ENCODE measurements around the gene SLC12A8. TPM values are rescaled to one million over a fixed set of nuclear protein-coding genes. Genes with fewer than 3 reads are reported as not detected.

Gene SLC12A8
- polyA plus RNA-seq, 1 of the 3 experiments (the other 2 are of a cell fraction): 7.5 TPM

DNA sequence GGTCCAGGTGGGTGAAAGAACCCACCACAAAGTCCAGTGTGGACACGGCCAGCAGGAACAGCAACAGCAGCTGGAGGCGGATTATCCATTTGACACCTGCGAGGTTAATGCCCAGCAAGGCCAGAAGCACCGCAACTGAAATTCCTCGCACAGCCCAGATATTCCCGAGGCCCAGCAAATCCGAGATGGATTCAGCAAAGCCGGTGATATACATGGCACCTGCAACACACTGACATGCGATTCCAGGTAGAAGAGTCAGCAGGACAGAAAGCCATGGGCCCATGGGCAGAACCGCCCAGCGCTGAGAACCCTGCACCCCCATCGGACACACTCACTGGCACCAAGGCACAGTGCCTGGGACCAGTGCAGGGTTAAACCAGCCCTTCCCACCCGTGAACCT, 34.8 kb downstream of the SLC12A8 start:
- Histone ChIP-seq H3K9me2 (no peaks in the 10 kb centered on the region), H3K9me3 (no peaks in the 10 kb centered on the region), H4K20me1 (ENCODE audit: insufficient read depth) (no peaks in the 10 kb centered on the region), H3K27ac (ENCODE audit: low read depth in 2 of 2, low read length in 1 of 2) (no peak overlapping the region), H2AFZ (ENCODE audit: low read depth) (no peak overlapping the region), H3K36me3 (replicated peaks in 1 of 2; ENCODE audit: control insufficient read depth in 1 of 2, insufficient read depth in 2 of 2, low read length in 1 of 2) (no peaks in the 10 kb centered on the region), H3K4me1 (ENCODE audit: control insufficient read depth in 1 of 2, insufficient read depth in 2 of 2, low read depth in 1 of 2, low read length in 1 of 2) (no peaks in the 10 kb centered on the region), H3K9ac (no peak overlapping the region), H3K4me2 (no peak overlapping the region), H3K4me3 (ENCODE audit: low read depth in 2 of 2, low read length in 1 of 2) (no peak overlapping the region), H3F3A (replicated peaks; ENCODE audit: insufficient read depth) (no peaks in the 10 kb centered on the region), H3K27me3 (ENCODE audit: insufficient read depth) (no peaks in the 10 kb centered on the region), H3K79me2 (ENCODE audit: insufficient read depth) (no peaks in the 10 kb centered on the region)
- TF ChIP-seq FOXJ3 (CRISPR knock-in tag; IDR thresholded peaks at IDR 0.05): no peak
- no peak for DNase-seq
- ChIA-PET POLR2A (no interaction called here), CTCF (no interaction called here)
- WGBS (ENCODE audit: low lambda C conversion rate): 86% methylated on average over 2 of the region's 13 CpGs

DNA sequence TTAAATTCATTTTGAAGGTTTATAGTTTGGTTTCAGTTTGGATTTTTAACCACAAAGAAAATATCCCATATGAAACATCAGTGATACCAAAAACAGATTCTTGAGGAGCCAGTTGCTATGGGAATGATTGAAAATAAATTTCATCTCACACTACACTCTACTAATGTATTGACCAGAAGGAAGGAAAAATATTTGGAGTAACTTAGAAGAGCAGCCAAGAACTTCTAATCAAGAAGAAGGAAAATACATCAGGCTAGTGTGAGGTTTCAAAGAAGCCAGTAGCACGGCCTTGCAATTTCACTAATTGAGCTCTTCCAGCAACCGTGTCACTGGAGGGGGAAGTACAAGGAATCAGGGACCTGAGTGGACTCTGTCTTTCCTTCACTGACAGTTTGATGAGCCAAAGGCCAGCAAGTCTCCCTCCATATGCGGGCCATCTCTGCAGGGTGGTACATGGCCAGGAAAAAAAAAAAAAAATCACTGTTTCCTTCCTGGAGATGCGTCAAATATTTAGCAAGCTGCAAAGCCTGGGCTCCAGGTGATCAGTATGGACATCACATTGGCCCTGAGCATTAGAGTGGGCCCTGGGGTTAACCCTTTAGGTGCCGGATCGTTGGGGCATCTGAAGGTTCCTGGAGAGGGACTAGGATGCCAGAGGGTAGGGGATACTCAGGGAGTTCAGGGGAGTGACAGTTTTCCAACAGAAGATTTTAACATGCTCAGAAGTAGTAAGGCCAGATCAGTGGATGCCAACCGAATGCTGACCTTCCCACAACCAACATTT, 37.1 kb downstream of the SLC12A8 start:
- POLR2A ChIA-PET: no interaction called here

DNA sequence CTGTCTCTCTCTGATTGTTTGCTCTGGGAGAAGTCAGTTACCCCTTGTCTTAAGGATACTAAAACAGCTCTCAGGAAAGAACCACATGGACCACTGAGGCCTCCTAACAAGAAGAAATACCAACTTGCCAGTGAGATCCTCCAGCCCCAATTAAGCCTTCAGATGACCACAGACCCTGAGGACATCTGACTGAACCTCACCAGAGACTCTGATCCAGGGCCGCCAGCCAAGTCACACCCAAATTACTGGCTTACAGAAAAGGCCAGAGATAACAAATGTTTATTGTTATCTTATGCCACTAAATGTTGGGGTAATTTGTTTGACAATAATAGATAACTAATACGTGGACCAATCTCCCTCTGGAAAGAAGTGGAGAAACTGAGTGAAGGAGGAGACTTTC, 40.2 kb downstream of the SLC12A8 start:
- 86% methylated on average over 2 of the region's 2 CpGs for WGBS (ENCODE audit: low lambda C conversion rate)
- H3K4me1 ChIP-seq (ENCODE audit: control insufficient read depth in 1 of 2, insufficient read depth in 2 of 2, low read depth in 1 of 2, low read length in 1 of 2): peaks cover 2 to 3% of the 10 kb centered on the region in 2 experiments; a peak in 1 of 4 replicates

More for the DNA sequence above, 37.1 kb downstream of the SLC12A8 start:
- Histone ChIP-seq H3K4me2 (no peak overlapping the region), H3K27ac (ENCODE audit: low read depth in 2 of 2, low read length in 1 of 2) (no peak overlapping the region), H3K4me3 (ENCODE audit: low read depth in 2 of 2, low read length in 1 of 2) (no peak overlapping the region), H4K20me1 (ENCODE audit: insufficient read depth) (no peaks in the 10 kb centered on the region), H3K9me2 (no peaks in the 10 kb centered on the region), H3K4me1 (ENCODE audit: control insufficient read depth in 1 of 2, insufficient read depth in 2 of 2, low read depth in 1 of 2, low read length in 1 of 2) (no peaks in the 10 kb centered on the region), H3K9me3 (no peaks in the 10 kb centered on the region), H3K79me2 (ENCODE audit: insufficient read depth) (no peaks in the 10 kb centered on the region), H3F3A (replicated peaks; ENCODE audit: insufficient read depth) (no peaks in the 10 kb centered on the region), H3K9ac (no peak overlapping the region), H3K36me3 (replicated peaks in 1 of 2; ENCODE audit: control insufficient read depth in 1 of 2, insufficient read depth in 2 of 2, low read length in 1 of 2) (no peaks in the 10 kb centered on the region), H3K27me3 (ENCODE audit: insufficient read depth) (no peaks in the 10 kb centered on the region), H2AFZ (ENCODE audit: low read depth) (no peak overlapping the region)
- TF ChIP-seq TCF12 (IDR thresholded peaks at IDR 0.05): no peak
- TF ChIP-seq RAD21 (IDR thresholded peaks at IDR 0.05; ENCODE audit: low read length): no peak
- TF ChIP-seq, protein P1, sequence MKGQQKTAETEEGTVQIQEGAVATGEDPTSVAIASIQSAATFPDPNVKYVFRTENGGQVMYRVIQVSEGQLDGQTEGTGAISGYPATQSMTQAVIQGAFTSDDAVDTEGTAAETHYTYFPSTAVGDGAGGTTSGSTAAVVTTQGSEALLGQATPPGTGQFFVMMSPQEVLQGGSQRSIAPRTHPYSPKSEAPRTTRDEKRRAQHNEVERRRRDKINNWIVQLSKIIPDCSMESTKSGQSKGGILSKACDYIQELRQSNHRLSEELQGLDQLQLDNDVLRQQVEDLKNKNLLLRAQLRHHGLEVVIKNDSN (IDR thresholded peaks at IDR 0.05; ENCODE audit: borderline replicate concordance, low read depth): no peak
- DNase-seq: no peak
- CTCF ChIA-PET: no interaction called here
- WGBS (ENCODE audit: low lambda C conversion rate): 92% methylated on average over 7 of the region's 7 CpGs

More for the DNA sequence above, 40.2 kb downstream of the SLC12A8 start:
- Histone ChIP-seq H3K27me3 (ENCODE audit: insufficient read depth) (no peaks in the 10 kb centered on the region), H3K9me2 (no peaks in the 10 kb centered on the region), H3K27ac (ENCODE audit: low read depth in 2 of 2, low read length in 1 of 2) (no peak overlapping the region), H4K20me1 (ENCODE audit: insufficient read depth) (no peaks in the 10 kb centered on the region), H2AFZ (ENCODE audit: low read depth) (no peak overlapping the region), H3K9ac (no peak overlapping the region), H3K4me2 (no peak overlapping the region), H3K9me3 (no peaks in the 10 kb centered on the region), H3K79me2 (ENCODE audit: insufficient read depth) (no peaks in the 10 kb centered on the region), H3K4me3 (ENCODE audit: low read depth in 2 of 2, low read length in 1 of 2) (no peak overlapping the region), H3F3A (replicated peaks; ENCODE audit: insufficient read depth) (peaks cover 4% of the 10 kb centered on the region), H3K36me3 (replicated peaks in 1 of 2; ENCODE audit: control insufficient read depth in 1 of 2, insufficient read depth in 2 of 2, low read length in 1 of 2) (no peaks in the 10 kb centered on the region)
- DNase-seq: no peak
- ChIA-PET CTCF (interaction anchor here (1.0 kb wide), 1 partner anchor 413 kb away, joined by 3 read pairs; no protein-coding TSS in a partner anchor), POLR2A (no interaction called here)
- TF ChIP-seq EP300 (IDR thresholded peaks at IDR 0.05; ENCODE audit: borderline replicate concordance in 1 of 2, low read depth in 1 of 2, low read length in 1 of 2) (no peak), FOXM1 (IDR thresholded peaks at IDR 0.05; ENCODE audit: low read depth) (no peak), TCF12 (IDR thresholded peaks at IDR 0.05) (no peak), CHD2 (IDR thresholded peaks at IDR 0.05; ENCODE audit: low read length, partially characterized antibody) (no peak), GABPA (IDR thresholded peaks at IDR 0.05; ENCODE audit: low read depth) (no peak), NFIC (IDR thresholded peaks at IDR 0.05; ENCODE audit: borderline replicate concordance) (no peak), RCOR1 (IDR thresholded peaks at IDR 0.05; ENCODE audit: low read length) (no peak), SIN3A (IDR thresholded peaks at IDR 0.05; ENCODE audit: borderline replicate concordance, low read depth, low read length) (no peak), TAF1 (IDR thresholded peaks at IDR 0.05; ENCODE audit: borderline replicate concordance, low read depth, low read length) (no peak), MEF2A (IDR thresholded peaks at IDR 0.05; ENCODE audit: borderline replicate concordance, low read depth) (no peak), MXI1 (IDR thresholded peaks at IDR 0.05; ENCODE audit: low read depth, low read length) (no peak)
- TF ChIP-seq, protein P2, sequence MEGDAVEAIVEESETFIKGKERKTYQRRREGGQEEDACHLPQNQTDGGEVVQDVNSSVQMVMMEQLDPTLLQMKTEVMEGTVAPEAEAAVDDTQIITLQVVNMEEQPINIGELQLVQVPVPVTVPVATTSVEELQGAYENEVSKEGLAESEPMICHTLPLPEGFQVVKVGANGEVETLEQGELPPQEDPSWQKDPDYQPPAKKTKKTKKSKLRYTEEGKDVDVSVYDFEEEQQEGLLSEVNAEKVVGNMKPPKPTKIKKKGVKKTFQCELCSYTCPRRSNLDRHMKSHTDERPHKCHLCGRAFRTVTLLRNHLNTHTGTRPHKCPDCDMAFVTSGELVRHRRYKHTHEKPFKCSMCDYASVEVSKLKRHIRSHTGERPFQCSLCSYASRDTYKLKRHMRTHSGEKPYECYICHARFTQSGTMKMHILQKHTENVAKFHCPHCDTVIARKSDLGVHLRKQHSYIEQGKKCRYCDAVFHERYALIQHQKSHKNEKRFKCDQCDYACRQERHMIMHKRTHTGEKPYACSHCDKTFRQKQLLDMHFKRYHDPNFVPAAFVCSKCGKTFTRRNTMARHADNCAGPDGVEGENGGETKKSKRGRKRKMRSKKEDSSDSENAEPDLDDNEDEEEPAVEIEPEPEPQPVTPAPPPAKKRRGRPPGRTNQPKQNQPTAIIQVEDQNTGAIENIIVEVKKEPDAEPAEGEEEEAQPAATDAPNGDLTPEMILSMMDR (IDR thresholded peaks at IDR 0.05): no peak
- TF ChIP-seq, protein P3, sequence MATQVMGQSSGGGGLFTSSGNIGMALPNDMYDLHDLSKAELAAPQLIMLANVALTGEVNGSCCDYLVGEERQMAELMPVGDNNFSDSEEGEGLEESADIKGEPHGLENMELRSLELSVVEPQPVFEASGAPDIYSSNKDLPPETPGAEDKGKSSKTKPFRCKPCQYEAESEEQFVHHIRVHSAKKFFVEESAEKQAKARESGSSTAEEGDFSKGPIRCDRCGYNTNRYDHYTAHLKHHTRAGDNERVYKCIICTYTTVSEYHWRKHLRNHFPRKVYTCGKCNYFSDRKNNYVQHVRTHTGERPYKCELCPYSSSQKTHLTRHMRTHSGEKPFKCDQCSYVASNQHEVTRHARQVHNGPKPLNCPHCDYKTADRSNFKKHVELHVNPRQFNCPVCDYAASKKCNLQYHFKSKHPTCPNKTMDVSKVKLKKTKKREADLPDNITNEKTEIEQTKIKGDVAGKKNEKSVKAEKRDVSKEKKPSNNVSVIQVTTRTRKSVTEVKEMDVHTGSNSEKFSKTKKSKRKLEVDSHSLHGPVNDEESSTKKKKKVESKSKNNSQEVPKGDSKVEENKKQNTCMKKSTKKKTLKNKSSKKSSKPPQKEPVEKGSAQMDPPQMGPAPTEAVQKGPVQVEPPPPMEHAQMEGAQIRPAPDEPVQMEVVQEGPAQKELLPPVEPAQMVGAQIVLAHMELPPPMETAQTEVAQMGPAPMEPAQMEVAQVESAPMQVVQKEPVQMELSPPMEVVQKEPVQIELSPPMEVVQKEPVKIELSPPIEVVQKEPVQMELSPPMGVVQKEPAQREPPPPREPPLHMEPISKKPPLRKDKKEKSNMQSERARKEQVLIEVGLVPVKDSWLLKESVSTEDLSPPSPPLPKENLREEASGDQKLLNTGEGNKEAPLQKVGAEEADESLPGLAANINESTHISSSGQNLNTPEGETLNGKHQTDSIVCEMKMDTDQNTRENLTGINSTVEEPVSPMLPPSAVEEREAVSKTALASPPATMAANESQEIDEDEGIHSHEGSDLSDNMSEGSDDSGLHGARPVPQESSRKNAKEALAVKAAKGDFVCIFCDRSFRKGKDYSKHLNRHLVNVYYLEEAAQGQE (IDR thresholded peaks at IDR 0.05; ENCODE audit: low read depth, low read length): no peak

Data from SK-N-SH (cell line).